ENCODE results near the gene KRTAP4-4.
"Not testable (repeated sequence)": the region's sequence is repeated elsewhere in the genome, so short reads cannot be mapped to it uniquely, and the experiment has no call there.

The KRTAP4-4 gene

GRCh38 chr17:41160648-41161047, at the start of gene KRTAP4-4:
TSS of gene KRTAP4-4 (minus strand) at chr17:41160748. CDS start at chr17:41160691, 57 bp downstream.
- TF ChIP-seq, protein P1, sequence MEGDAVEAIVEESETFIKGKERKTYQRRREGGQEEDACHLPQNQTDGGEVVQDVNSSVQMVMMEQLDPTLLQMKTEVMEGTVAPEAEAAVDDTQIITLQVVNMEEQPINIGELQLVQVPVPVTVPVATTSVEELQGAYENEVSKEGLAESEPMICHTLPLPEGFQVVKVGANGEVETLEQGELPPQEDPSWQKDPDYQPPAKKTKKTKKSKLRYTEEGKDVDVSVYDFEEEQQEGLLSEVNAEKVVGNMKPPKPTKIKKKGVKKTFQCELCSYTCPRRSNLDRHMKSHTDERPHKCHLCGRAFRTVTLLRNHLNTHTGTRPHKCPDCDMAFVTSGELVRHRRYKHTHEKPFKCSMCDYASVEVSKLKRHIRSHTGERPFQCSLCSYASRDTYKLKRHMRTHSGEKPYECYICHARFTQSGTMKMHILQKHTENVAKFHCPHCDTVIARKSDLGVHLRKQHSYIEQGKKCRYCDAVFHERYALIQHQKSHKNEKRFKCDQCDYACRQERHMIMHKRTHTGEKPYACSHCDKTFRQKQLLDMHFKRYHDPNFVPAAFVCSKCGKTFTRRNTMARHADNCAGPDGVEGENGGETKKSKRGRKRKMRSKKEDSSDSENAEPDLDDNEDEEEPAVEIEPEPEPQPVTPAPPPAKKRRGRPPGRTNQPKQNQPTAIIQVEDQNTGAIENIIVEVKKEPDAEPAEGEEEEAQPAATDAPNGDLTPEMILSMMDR (IDR thresholded peaks at IDR 0.05; ENCODE audit: extremely low read depth, missing control alignments), result no peak
- no peak for DNase-seq (ENCODE audit: low spot score)

- DNase-seq (ENCODE audit: low spot score), result no peak
- TF ChIP-seq, protein P1 (IDR thresholded peaks at IDR 0.05; ENCODE audit: extremely low read depth, missing control alignments), result no peak
Observed at GRCh38 chr17:41199421-41200078, 39.0 kb upstream of the KRTAP4-4 start.

- DNase-seq (ENCODE audit: low spot score), result peak; percentile 12
- TF ChIP-seq, protein P1 (IDR thresholded peaks at IDR 0.05; ENCODE audit: extremely low read depth, missing control alignments), result no peak
Observed at GRCh38 chr17:41196068-41196467, 35.5 kb upstream of the KRTAP4-4 start.

GRCh38 chr17:41190328-41190727, 29.8 kb upstream of the KRTAP4-4 start:
- TF ChIP-seq, protein P1 (IDR thresholded peaks at IDR 0.05; ENCODE audit: extremely low read depth, missing control alignments), result no peak
- no peak for DNase-seq (ENCODE audit: low spot score)

GRCh38 chr17:41189837-41190318, 29.3 kb upstream of the KRTAP4-4 start, which contains the start of gene KRTAP9-1:
TSS of gene KRTAP9-1 (plus strand) at chr17:41189887. CDS start at chr17:41189887, 0 bp downstream.
- DNase-seq (ENCODE audit: low spot score), result not testable (repeated sequence)

DNA sequence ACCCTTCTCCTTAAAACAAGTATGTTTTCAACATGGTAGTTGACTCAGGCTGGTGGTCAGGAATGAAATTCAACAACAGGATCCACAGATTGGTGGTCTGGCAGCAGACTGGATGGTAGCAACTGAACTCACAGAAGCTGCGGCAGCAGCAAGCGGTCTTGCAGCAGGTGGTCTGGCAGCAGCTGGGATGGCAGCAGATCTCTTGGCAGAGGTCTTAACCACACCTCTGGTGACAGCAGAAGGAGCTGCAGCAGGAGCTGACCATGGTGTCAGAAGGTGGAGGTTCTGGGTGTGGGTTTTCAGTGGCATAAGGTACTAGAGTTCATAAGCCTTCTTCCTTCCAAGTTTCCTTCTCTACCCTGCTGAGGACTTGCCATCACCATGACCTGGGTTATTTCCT, 26.3 kb upstream of the KRTAP4-4 start:
- DNase-seq (ENCODE audit: low spot score), result no peak
- TF ChIP-seq, protein P1 (IDR thresholded peaks at IDR 0.05; ENCODE audit: extremely low read depth, missing control alignments), result no peak

GRCh38 chr17:41185001-41185400, 24.5 kb upstream of the KRTAP4-4 start:
- TF ChIP-seq, protein P1 (IDR thresholded peaks at IDR 0.05; ENCODE audit: extremely low read depth, missing control alignments), result no peak
- DNase-seq (ENCODE audit: low spot score), result no peak

GRCh38 chr17:41184480-41184961, 24.0 kb upstream of the KRTAP4-4 start, which contains the start of gene KRTAP4-1:
TSS of gene KRTAP4-1 (minus strand) at chr17:41184911. CDS start at chr17:41184854, 57 bp downstream.
- TF ChIP-seq, protein P1 (IDR thresholded peaks at IDR 0.05; ENCODE audit: extremely low read depth, missing control alignments), result no peak

More at GRCh38 chr17:41184480-41184961, 24.0 kb upstream of the KRTAP4-4 start, which contains the start of gene KRTAP4-1:
- DNase-seq (ENCODE audit: low spot score), result no peak

All from GM20000 (cell line).